ENCODE results near the gene NAGPA. TPM values are rescaled to one million over a fixed set of nuclear protein-coding genes. Genes with fewer than 3 reads are reported as not detected.

The NAGPA gene
- total RNA-seq, 1 experiment from 2014 or later: 12.5 TPM

DNA sequence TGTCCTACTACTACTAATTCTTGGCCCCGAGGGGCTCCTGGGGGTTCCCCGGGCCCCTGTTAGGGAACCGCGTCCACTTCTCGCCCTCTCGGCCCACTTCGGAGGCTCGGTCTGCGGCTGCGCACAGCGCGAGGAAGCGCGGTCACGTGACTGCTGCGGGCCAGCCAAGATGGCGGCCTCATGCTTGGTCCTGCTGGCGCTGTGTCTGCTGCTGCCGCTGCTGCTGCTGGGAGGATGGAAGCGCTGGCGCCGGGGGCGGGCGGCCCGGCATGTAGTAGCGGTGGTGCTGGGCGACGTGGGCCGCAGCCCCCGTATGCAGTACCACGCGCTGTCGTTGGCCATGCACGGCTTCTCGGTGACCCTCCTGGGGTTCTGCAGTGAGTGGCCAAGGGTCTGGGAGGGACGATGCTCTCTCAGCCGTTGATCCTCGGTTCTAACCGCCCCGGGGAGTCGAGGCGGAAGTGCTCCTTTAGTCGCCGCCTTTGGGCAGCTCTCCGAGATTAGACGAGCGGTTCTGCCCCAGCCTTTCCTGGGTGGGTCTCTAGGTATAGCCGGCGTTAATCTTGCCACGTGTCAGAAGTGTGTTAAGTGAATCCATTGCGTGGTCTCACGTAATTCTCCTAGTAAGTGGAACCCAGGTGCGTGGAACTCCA, 38.1 kb upstream of the NAGPA start, which contains the start of gene ALG1 (continued):
- TF ChIP-seq ZNF138 (CRISPR knock-in tag; conservative IDR thresholded peaks at IDR 0.05): no peak
- TF ChIP-seq, protein P1, sequence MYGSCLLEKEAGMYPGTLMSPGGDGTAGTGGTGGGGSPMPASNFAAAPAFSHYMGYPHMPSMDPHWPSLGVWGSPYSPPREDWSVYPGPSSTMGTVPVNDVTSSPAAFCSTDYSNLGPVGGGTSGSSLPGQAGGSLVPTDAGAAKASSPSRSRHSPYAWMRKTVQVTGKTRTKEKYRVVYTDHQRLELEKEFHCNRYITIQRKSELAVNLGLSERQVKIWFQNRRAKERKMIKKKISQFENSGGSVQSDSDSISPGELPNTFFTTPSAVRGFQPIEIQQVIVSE (CRISPR knock-in tag; IDR thresholded peaks at IDR 0.05; ENCODE audit: borderline replicate concordance): no peak
- no peak for TF ChIP-seq ATF3 (CRISPR knock-in tag; conservative IDR thresholded peaks at IDR 0.05)
- TF ChIP-seq, protein P2, sequence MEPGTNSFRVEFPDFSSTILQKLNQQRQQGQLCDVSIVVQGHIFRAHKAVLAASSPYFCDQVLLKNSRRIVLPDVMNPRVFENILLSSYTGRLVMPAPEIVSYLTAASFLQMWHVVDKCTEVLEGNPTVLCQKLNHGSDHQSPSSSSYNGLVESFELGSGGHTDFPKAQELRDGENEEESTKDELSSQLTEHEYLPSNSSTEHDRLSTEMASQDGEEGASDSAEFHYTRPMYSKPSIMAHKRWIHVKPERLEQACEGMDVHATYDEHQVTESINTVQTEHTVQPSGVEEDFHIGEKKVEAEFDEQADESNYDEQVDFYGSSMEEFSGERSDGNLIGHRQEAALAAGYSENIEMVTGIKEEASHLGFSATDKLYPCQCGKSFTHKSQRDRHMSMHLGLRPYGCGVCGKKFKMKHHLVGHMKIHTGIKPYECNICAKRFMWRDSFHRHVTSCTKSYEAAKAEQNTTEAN (CRISPR knock-in tag; IDR thresholded peaks at IDR 0.05): 0 out of 2 replicates have a peak, but pooled peaks have one; percentile 55
- TF ChIP-seq, protein P3, sequence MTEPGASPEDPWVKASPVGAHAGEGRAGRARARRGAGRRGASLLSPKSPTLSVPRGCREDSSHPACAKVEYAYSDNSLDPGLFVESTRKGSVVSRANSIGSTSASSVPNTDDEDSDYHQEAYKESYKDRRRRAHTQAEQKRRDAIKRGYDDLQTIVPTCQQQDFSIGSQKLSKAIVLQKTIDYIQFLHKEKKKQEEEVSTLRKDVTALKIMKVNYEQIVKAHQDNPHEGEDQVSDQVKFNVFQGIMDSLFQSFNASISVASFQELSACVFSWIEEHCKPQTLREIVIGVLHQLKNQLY (CRISPR knock-in tag; IDR thresholded peaks at IDR 0.05): no peak
- TF ChIP-seq GRHL2 (CRISPR knock-in tag; IDR thresholded peaks at IDR 0.05; ENCODE audit: insufficient replicate concordance, severe bottlenecking): no peak
- TF ChIP-seq, protein P4, sequence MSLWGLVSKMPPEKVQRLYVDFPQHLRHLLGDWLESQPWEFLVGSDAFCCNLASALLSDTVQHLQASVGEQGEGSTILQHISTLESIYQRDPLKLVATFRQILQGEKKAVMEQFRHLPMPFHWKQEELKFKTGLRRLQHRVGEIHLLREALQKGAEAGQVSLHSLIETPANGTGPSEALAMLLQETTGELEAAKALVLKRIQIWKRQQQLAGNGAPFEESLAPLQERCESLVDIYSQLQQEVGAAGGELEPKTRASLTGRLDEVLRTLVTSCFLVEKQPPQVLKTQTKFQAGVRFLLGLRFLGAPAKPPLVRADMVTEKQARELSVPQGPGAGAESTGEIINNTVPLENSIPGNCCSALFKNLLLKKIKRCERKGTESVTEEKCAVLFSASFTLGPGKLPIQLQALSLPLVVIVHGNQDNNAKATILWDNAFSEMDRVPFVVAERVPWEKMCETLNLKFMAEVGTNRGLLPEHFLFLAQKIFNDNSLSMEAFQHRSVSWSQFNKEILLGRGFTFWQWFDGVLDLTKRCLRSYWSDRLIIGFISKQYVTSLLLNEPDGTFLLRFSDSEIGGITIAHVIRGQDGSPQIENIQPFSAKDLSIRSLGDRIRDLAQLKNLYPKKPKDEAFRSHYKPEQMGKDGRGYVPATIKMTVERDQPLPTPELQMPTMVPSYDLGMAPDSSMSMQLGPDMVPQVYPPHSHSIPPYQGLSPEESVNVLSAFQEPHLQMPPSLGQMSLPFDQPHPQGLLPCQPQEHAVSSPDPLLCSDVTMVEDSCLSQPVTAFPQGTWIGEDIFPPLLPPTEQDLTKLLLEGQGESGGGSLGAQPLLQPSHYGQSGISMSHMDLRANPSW (CRISPR knock-in tag; conservative IDR thresholded peaks at IDR 0.05; ENCODE audit: low read depth): no peak
- TF ChIP-seq, protein P5, sequence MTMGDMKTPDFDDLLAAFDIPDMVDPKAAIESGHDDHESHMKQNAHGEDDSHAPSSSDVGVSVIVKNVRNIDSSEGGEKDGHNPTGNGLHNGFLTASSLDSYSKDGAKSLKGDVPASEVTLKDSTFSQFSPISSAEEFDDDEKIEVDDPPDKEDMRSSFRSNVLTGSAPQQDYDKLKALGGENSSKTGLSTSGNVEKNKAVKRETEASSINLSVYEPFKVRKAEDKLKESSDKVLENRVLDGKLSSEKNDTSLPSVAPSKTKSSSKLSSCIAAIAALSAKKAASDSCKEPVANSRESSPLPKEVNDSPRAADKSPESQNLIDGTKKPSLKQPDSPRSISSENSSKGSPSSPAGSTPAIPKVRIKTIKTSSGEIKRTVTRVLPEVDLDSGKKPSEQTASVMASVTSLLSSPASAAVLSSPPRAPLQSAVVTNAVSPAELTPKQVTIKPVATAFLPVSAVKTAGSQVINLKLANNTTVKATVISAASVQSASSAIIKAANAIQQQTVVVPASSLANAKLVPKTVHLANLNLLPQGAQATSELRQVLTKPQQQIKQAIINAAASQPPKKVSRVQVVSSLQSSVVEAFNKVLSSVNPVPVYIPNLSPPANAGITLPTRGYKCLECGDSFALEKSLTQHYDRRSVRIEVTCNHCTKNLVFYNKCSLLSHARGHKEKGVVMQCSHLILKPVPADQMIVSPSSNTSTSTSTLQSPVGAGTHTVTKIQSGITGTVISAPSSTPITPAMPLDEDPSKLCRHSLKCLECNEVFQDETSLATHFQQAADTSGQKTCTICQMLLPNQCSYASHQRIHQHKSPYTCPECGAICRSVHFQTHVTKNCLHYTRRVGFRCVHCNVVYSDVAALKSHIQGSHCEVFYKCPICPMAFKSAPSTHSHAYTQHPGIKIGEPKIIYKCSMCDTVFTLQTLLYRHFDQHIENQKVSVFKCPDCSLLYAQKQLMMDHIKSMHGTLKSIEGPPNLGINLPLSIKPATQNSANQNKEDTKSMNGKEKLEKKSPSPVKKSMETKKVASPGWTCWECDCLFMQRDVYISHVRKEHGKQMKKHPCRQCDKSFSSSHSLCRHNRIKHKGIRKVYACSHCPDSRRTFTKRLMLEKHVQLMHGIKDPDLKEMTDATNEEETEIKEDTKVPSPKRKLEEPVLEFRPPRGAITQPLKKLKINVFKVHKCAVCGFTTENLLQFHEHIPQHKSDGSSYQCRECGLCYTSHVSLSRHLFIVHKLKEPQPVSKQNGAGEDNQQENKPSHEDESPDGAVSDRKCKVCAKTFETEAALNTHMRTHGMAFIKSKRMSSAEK (CRISPR knock-in tag; IDR thresholded peaks at IDR 0.05; ENCODE audit: borderline replicate concordance): no peak
- TF ChIP-seq ZNF396 (CRISPR knock-in tag; IDR thresholded peaks at IDR 0.05; ENCODE audit: borderline replicate concordance): 0 out of 2 replicates have a peak, but pooled peaks have one; percentile 45
- no peak for TF ChIP-seq NFYB (CRISPR knock-in tag; conservative IDR thresholded peaks at IDR 0.05; ENCODE audit: low read depth)
- TF ChIP-seq, protein P6, sequence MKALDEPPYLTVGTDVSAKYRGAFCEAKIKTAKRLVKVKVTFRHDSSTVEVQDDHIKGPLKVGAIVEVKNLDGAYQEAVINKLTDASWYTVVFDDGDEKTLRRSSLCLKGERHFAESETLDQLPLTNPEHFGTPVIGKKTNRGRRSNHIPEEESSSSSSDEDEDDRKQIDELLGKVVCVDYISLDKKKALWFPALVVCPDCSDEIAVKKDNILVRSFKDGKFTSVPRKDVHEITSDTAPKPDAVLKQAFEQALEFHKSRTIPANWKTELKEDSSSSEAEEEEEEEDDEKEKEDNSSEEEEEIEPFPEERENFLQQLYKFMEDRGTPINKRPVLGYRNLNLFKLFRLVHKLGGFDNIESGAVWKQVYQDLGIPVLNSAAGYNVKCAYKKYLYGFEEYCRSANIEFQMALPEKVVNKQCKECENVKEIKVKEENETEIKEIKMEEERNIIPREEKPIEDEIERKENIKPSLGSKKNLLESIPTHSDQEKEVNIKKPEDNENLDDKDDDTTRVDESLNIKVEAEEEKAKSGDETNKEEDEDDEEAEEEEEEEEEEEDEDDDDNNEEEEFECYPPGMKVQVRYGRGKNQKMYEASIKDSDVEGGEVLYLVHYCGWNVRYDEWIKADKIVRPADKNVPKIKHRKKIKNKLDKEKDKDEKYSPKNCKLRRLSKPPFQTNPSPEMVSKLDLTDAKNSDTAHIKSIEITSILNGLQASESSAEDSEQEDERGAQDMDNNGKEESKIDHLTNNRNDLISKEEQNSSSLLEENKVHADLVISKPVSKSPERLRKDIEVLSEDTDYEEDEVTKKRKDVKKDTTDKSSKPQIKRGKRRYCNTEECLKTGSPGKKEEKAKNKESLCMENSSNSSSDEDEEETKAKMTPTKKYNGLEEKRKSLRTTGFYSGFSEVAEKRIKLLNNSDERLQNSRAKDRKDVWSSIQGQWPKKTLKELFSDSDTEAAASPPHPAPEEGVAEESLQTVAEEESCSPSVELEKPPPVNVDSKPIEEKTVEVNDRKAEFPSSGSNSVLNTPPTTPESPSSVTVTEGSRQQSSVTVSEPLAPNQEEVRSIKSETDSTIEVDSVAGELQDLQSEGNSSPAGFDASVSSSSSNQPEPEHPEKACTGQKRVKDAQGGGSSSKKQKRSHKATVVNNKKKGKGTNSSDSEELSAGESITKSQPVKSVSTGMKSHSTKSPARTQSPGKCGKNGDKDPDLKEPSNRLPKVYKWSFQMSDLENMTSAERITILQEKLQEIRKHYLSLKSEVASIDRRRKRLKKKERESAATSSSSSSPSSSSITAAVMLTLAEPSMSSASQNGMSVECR (CRISPR knock-in tag; IDR thresholded peaks at IDR 0.05; ENCODE audit: borderline replicate concordance): 0 out of 2 replicates have a peak, but pooled peaks have one; percentile 82
- no peak for TF ChIP-seq FOXJ3 (CRISPR knock-in tag; IDR thresholded peaks at IDR 0.05; ENCODE audit: borderline replicate concordance)
- TF ChIP-seq HMGA2 (CRISPR knock-in tag; IDR thresholded peaks at IDR 0.05): no peak
- TF ChIP-seq, protein P7, sequence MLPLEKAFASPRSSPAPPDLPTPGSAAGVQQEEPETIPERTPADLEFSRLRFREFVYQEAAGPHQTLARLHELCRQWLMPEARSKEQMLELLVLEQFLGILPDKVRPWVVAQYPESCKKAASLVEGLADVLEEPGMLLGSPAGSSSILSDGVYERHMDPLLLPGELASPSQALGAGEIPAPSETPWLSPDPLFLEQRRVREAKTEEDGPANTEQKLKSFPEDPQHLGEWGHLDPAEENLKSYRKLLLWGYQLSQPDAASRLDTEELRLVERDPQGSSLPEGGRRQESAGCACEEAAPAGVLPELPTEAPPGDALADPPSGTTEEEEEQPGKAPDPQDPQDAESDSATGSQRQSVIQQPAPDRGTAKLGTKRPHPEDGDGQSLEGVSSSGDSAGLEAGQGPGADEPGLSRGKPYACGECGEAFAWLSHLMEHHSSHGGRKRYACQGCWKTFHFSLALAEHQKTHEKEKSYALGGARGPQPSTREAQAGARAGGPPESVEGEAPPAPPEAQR (CRISPR knock-in tag; IDR thresholded peaks at IDR 0.05): no peak

All from WTC11 (cell line).